HepG2 (cell line): ENCODE measurements around the gene TRIO. TPM values are rescaled to one million over a fixed set of nuclear protein-coding genes. Genes with fewer than 3 reads are reported as not detected.

Experiments
- CAMTA2 ChIP-seq: sonication (generic); formaldehyde crosslinking; IDR thresholded peaks from 2 replicates; pipeline ENCODE4 v1.4.0; 2020; ENCODE audit warnings: mild to moderate bottlenecking, missing genetic modification reagents, borderline replicate concordance
- DMTF1 ChIP-seq: sonication (generic); formaldehyde crosslinking; IDR thresholded peaks from 2 replicates; pipeline ENCODE4 v1.4.0; 2020; ENCODE audit warnings: mild to moderate bottlenecking, missing genetic modification reagents
- EZH2 ChIP-seq: conservative IDR thresholded peaks from 2 replicates; pipeline ENCODE4 v1.6.1; 2012; ENCODE audit warnings: mild to moderate bottlenecking, low read depth, low read length, moderate library complexity
- FOXO1 ChIP-seq: sonication (generic); formaldehyde crosslinking; IDR thresholded peaks from 2 replicates; pipeline ENCODE4 v1.4.0; 2020; ENCODE audit warnings: missing genetic modification reagents
- GTF3A ChIP-seq: sonication (generic); formaldehyde crosslinking; conservative IDR thresholded peaks from 2 replicates; pipeline ENCODE4 v1.4.0; 2020; ENCODE audit warnings: mild to moderate bottlenecking, missing genetic modification reagents
- HOXA3 ChIP-seq: sonication (generic); formaldehyde crosslinking; IDR thresholded peaks from 2 replicates; pipeline ENCODE4 v1.5.0; 2020; ENCODE audit warnings: missing genetic modification reagents
- NAIF1 ChIP-seq: sonication (generic); formaldehyde crosslinking; IDR thresholded peaks from 2 replicates; pipeline ENCODE4 v1.5.0; 2020; ENCODE audit warnings: mild to moderate bottlenecking, missing genetic modification reagents, borderline replicate concordance
- PAXIP1 ChIP-seq: sonication (generic); formaldehyde crosslinking; conservative IDR thresholded peaks from 2 replicates; pipeline ENCODE4 v1.4.0; 2020; ENCODE audit warnings: mild to moderate bottlenecking, missing genetic modification reagents, moderate library complexity
- THAP11 ChIP-seq: IDR thresholded peaks from 2 replicates; pipeline ENCODE4 v1.6.1; 2016; ENCODE audit warnings: missing biosample characterization, missing genetic modification reagents
- ZBED4 ChIP-seq: sonication (generic); formaldehyde crosslinking; IDR thresholded peaks from 2 replicates; pipeline ENCODE4 v1.4.0; 2020; ENCODE audit warnings: missing genetic modification reagents, borderline replicate concordance
- ZFP1 ChIP-seq: IDR thresholded peaks from 2 replicates; pipeline ENCODE4 v1.6.1; 2016
- ZMYM3 ChIP-seq: sonication (generic); formaldehyde crosslinking; IDR thresholded peaks from 2 replicates; pipeline ENCODE4 v1.5.1; 2020; ENCODE audit warnings: mild to moderate bottlenecking, missing genetic modification reagents
- ZNF513 ChIP-seq: sonication (generic); formaldehyde crosslinking; conservative IDR thresholded peaks from 2 replicates; pipeline ENCODE4 v1.5.0; 2020; ENCODE audit warnings: missing genetic modification reagents
- ZNF597 ChIP-seq: sonication (generic); formaldehyde crosslinking; IDR thresholded peaks from 2 replicates; pipeline ENCODE4 v1.5.0; 2020; ENCODE audit warnings: missing genetic modification reagents
- ZNF781 ChIP-seq: sonication (generic); formaldehyde crosslinking; IDR thresholded peaks from 2 replicates; pipeline ENCODE4 v1.5.1; 2020; ENCODE audit warnings: borderline replicate concordance, mild to moderate bottlenecking, missing genetic modification reagents; ENCODE audit errors: not compliant biosample characterization
- polyA plus RNA-seq, 8 experiments: library from polyadenylated mRNA; depleted of rRNA in 3 of 8; stranded (reverse) in 7 of 8; unstranded in 1 of 8; fragments of >200 nt; fragmentation: Illumina TruSeq in 4 of 8; extraction: Trizol in 4 of 8; gene quantifications; 2 replicates each; pipeline versions ENCODE4 v1.2.1 to v1.2.3, GENCODE V29; 2011 to 2016; ENCODE audit warnings: low read depth in 4 of 8, missing spikeins in 1 of 8, mixed read lengths in 1 of 8; ENCODE audit not compliant: insufficient read depth in 1 of 8
- total RNA-seq, 5 experiments: library from RNA; depleted of rRNA; stranded (reverse); fragments of >200 nt; fragmentation: Illumina TruSeq; extraction: Trizol; gene quantifications; 2 replicates each; pipeline ENCODE4 v1.2.3, GENCODE V29; 2016; ENCODE audit warnings: low read depth in 1 of 5

The TRIO gene
- total and polyA plus RNA-seq, 2 of the 13 experiments (the other 11 are each of a cell fraction or from before 2014, with no cell fraction given) = 45.2 to 45.9 TPM

GRCh38 chr5:14208071-14209021 is 65.2 kb downstream of the TRIO start (continued):
- no peak for TF ChIP-seq FOXO1 (CRISPR knock-in tag)
- TF ChIP-seq DMTF1 (CRISPR knock-in tag) = no peak
- TF ChIP-seq CAMTA2 = no peak
- TF ChIP-seq GTF3A (CRISPR knock-in tag) = no peak
- TF ChIP-seq HOXA3 (CRISPR knock-in tag) = peak; percentile 60; the same call in 1 of the 2 replicates
- TF ChIP-seq ZNF781 (CRISPR knock-in tag) = no peak
- TF ChIP-seq EZH2 = no peak
- TF ChIP-seq ZFP1 (CRISPR knock-in tag) = no peak
- no peak for TF ChIP-seq ZNF597 (CRISPR knock-in tag)
- TF ChIP-seq ZMYM3 (CRISPR knock-in tag) = peak; percentile 60; the same call in 1 of the 2 replicates
- no peak for TF ChIP-seq ZNF513 (CRISPR knock-in tag)
- no peak for TF ChIP-seq NAIF1 (CRISPR knock-in tag)
- peak; percentile 57 for TF ChIP-seq THAP11 (CRISPR knock-in tag)
- peak; percentile 91 for TF ChIP-seq PAXIP1 (CRISPR knock-in tag)
- no peak for TF ChIP-seq ZBED4 (CRISPR knock-in tag)
